HS-5 (cell line): ENCODE measurements around the gene ABI3BP.
A peak's percentile ranks its signal among the peaks of the same experiment; 100 is the strongest.
"Not testable (repeated sequence)": the region's sequence is repeated elsewhere in the genome, so short reads cannot be mapped to it uniquely, and the experiment has no call there.

Source experiments
- DNase-seq: peaks from one replicate; pipeline ENCODE4 v3.0.0-alpha.2; 2012; ENCODE audit warnings: low read depth

ABI3BP gene

GRCh38 chr3:100947119-100947518, 46.1 kb downstream of the ABI3BP start:
- DNase-seq: no peak

GRCh38 chr3:100946096-100946495, 47.1 kb downstream of the ABI3BP start:
- DNase-seq: not testable (repeated sequence)

GRCh38 chr3:100941451-100941850, 51.8 kb downstream of the ABI3BP start:
- DNase-seq: no peak

- DNase-seq: no peak
These were observed 52.2 kb downstream of the ABI3BP start for GRCh38 chr3:100941041-100941440.

GRCh38 chr3:100936931-100937330, 56.3 kb downstream of the ABI3BP start:
- no peak for DNase-seq

GRCh38 chr3:100932491-100932890, 60.7 kb downstream of the ABI3BP start:
- DNase-seq: no peak

- peak; percentile 89 for DNase-seq
These were observed 64.4 kb downstream of the ABI3BP start for GRCh38 chr3:100928638-100929428.

GRCh38 chr3:100927775-100928174, 65.4 kb downstream of the ABI3BP start:
- DNase-seq: no peak

GRCh38 chr3:100915706-100916495, 77.3 kb downstream of the ABI3BP start:
- DNase-seq: no peak

GRCh38 chr3:100913870-100914648, 79.2 kb downstream of the ABI3BP start:
- no peak for DNase-seq

- DNase-seq: no peak
These were observed 80.2 kb downstream of the ABI3BP start for GRCh38 chr3:100912976-100913545.

- no peak for DNase-seq
These were observed 80.7 kb downstream of the ABI3BP start for GRCh38 chr3:100912571-100912970.

- DNase-seq: no peak
These were observed 81.3 kb downstream of the ABI3BP start for GRCh38 chr3:100911956-100912355.

- no peak for DNase-seq
These were observed 82.2 kb downstream of the ABI3BP start for GRCh38 chr3:100910986-100911385.

- DNase-seq: peak; percentile 79
These were observed 90.6 kb downstream of the ABI3BP start for GRCh38 chr3:100902572-100902971.

GRCh38 chr3:100900671-100901335, 92.4 kb downstream of the ABI3BP start:
- peak; percentile 39 for DNase-seq

GRCh38 chr3:100899440-100900091, 93.7 kb downstream of the ABI3BP start:
- DNase-seq: no peak

- DNase-seq: no peak
These were observed 94.5 kb downstream of the ABI3BP start for GRCh38 chr3:100898681-100899080.

GRCh38 chr3:100896994-100897393, 96.2 kb downstream of the ABI3BP start:
- DNase-seq: no peak

- DNase-seq: no peak
These were observed 99.6 kb downstream of the ABI3BP start for GRCh38 chr3:100893590-100893989.

- no peak for DNase-seq
These were observed 100.1 kb downstream of the ABI3BP start for GRCh38 chr3:100893108-100893507.
